Right renal pelvis (tissue), 4 donors: Measurements from ENCODE around the gene SAYSD1. TPM values are rescaled to one million over a fixed set of nuclear protein-coding genes. Genes with fewer than 3 reads are reported as not detected.

ENCODE experiments used
- DNase-seq, 4 donors: peaks; one replicate each; pipeline ENCODE4 v3.0.0-alpha.2; 2013; ENCODE audit warnings: low read depth in 4 of 4, low spot score in 3 of 4, missing footprints in 1 of 4
- polyA plus RNA-seq, 4 donors: library from polyadenylated mRNA; unstranded; fragments of 120-200 nt; gene quantifications; one replicate each; pipeline ENCODE4 v1.2.1, GENCODE V29; 2013; ENCODE audit not compliant: insufficient read length in 4 of 4

SAYSD1 gene
- polyA plus RNA-seq, 4 donors = 20.4 to 25.3 (median 21.2) TPM

DNA sequence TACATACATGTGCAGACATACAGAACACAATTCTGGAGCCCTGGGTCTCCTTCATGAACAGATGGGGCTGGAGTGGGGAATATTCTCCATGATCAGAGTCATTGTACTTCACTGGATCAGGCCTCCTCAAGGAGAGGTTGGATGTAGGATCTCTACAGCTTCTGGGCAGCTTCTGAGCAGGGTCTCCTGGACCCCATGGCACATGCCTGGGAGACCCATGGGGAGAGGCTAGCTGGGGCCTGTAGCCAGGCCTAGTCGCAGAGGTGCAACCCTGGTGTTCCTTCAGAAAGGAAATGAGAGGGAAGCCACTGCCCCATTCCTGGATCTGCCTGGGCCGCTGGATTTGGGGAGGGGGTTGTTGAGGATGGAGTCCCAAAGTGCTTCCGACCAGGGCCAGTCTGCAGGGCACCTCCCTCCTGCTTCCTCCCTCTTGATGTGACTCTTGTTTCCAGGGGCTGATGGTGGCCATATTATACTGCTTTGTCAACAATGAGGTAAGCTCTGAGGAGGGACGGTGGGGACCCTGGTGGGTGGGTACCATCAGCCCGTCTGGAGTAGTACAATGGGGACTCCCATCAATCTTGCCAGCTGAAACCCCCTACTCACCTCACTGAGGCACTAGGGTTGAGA, 34.6 kb downstream of the SAYSD1 start:
- DNase-seq = no peak

DNA sequence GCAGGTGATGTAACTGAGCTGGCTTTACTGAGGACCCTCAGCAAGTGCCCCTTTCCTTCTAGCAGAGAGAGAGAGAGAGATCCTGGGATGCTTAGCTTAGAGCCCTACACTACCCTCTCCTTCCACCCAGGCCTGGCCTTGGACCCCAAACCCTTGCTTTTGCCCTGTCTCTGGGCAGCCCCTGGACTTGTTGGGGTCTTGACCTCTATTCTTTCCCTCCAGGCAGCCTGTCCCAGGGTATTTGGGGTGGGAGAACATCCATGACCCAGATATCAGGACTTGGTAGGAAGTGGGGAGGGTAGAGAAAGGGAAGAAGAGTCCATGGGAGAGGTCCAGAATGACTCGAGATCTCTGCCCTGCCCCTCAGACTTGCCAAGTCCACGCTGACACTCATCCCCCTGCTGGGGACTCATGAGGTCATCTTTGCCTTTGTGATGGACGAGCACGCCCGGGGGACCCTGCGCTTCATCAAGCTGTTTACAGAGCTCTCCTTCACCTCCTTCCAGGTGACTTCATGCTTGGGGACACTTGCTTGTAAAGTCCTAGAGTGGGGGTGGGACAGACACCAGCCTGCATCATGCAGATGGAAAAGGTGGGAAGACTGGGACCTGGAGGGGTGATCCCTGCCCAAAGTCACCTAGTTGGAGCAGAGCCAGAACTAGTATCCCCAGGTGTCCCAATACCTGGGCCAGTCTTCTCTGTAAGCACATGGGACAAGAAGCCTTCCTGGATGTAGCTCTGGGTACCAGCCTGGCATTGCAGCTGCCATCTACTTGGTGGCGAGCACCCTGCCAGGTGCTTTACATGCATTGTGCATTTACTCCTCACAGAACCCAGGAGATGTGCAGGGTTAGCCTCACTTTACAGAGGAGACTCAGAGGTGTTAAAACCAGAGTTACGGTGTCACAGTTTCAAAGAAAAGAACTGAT, 35.5 kb downstream of the SAYSD1 start:
- no peak for DNase-seq

DNA sequence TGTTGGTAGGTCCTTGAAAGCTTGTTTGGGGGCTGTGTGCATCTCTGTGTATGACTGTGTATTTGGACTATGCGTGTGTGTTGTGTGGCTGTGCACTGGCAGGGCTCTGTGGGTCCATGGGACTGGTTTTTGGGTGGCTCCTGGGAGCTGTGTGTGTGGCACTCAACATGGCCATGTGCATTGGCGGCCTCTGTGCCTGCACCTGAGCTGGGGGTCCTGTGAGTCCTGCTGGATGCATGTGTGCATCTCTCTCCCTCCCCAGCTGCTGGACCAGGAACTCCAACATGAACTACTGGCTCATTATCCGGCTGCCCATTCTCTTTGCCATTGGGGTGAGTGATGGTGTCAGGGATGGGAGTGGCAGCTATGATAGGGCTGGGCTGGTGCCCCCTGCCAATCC, 36.3 kb downstream of the SAYSD1 start:
- no peak for DNase-seq

DNA sequence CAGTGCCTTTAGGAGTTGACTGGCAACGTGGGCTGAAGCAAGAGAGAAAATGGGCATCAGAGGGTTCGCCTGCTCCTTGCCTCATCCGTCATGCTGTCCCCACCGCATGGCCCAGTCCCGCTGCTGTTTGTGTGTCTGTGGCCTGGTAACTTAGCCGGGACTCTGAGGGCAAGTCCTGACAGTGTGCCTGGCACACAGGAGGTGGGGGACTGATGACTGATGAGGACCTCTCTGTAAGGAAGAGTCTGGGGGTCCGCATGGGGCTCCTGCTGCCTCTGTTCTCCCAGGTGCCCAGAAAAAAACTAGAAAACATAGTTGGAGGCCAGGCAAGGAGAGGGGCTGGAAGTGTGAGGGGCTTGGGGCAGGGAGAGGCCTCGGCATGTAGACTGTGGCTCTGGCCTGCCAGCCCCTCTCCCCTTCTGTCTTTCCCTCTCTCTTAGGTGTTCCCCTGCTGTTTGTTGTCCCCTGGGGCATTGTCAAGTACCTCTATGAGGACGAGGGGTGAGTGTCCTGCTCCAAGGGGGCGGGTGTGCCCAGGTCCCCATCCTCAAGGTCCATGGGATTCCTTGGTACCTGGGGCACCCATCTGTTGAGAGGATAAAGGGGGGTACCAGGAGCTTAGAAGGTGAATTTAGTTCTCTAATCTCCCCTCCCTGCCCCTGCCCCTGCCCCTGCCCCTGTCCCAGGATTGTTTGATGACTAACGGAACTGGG, 36.9 kb downstream of the SAYSD1 start:
- no peak for DNase-seq

DNA sequence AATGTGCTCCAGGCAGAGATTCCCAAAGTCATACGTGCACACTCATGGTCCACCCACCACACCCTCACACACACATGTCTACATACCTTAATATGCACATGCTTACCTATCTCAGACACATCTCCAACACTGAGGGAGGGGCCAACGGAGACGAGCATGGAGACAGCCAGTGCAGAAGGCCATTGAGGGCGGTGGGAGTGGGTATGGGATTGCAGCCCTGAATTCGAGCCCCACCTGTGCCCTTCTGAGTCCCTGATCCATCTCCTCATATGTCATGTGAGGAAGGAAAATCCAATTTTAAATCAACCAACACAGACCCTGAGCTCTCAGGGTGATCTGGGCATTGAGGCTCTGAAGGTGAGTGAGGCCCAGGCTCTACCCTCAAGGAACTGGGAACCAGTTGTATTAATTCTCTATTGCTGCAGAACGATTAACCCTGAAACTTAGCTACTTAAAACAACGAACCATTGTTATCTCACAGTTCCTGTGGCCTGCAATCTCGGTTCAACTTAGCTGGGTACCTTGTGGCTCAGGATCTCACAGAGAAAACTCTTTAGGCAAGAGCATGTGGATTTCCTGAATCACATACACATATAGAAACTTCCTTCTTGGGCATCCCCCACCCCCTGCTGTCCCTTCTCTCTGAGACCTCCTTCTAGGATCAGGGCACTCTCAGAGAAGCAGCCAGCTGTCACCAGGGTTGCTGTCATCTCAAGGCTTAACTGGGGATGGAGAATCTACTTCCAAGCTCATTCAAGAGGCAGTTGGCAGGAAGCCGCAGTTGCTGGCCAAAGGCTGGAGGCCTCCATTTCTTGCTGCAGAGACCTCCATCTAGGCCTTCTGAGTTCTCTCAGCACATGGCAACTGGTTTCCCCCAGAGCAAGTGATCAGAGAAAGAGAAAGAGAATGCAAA, 38.1 kb downstream of the SAYSD1 start:
- DNase-seq = no peak

DNA sequence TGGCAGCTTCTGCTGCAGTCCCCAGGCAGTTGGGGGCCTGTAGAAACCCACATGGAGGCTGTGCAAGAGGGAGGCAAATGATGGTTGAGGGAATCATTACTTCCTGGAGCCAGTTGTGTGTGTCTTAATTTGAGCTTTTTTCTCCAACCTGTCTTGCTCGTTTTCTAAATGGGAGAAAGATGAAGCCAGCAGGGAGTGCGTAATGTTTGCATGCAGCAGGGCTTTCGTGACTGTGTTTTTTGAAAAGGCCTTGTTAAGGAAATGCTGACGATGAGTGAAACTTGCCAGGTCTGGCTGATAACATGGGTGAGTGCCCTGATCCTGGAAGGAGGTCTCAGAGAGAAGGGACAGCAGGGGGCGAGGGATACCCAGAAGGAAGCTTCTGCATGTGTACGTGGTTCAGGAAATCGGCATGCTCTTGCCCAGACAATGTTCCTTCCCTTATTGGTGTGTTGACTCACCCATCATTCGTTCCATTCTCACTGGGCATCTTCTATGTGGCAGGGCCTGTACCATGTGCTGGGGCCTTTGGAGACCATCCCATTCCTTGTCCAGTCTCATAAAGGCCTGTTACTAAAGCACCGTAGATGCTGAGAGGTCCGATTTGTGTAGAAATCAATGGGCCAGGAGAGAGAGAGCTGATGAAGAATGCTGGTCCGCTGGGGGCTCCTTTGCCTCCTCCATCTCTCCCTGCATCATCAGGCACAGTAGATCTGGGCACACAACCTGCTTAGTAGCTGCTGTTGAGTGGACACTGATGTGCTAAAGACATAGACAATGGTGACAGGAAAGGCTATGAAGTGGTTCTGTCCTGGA, 39.0 kb downstream of the SAYSD1 start:
- DNase-seq = no peak

DNA sequence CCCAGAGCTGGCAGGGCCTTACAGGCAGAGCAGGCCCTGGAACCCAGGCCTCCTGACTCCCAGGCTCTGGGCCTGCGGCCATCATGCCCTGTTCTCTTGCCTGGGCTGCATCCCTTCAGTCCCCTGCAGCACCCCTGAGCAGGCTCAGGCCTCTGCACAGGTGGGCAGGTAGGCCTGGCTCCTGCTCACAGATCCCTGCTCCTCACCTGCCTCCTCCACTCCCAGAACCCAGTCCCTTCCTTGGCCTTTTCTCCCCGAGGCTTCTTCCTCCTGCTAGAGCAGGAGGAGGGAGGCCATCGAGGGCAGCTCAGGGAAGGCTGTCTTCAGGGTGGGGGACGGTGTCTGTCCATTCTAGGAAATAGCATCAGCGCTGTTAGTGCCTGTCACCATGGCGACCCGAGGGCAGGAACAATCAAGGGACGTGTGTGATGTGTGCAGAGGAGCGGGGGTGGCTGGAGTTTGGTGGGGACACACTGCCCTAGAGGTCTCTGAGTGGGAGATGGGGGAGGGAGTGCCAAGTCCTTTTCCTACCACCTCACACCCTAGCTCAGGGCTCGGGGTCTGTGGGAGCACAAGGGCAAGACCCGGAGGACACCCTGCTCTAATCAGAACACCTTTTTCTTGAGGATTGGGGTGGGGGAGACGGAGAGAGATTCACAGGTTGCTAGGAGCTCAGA, 39.8 kb downstream of the SAYSD1 start:
- no peak for DNase-seq

DNA sequence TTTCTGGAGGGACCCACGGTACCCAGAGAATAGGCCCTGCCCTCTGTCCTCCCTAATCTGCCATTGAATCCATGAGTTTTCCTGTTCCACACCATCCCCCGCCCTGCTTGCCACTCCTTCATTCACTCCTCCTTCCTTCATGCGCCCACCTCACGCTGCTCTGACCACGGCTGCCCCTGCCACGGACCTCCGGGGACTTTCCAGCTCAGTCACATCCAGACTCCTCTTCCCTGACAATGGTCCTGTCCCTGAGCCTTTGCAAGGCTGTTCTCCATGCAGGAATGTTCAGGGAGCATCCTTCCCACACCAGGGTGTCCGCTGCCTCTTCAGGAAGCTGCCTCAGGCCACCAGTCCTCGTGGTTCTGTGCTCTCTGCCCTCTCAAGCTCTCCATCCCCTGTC, 40.5 kb downstream of the SAYSD1 start:
- DNase-seq = no peak

DNA sequence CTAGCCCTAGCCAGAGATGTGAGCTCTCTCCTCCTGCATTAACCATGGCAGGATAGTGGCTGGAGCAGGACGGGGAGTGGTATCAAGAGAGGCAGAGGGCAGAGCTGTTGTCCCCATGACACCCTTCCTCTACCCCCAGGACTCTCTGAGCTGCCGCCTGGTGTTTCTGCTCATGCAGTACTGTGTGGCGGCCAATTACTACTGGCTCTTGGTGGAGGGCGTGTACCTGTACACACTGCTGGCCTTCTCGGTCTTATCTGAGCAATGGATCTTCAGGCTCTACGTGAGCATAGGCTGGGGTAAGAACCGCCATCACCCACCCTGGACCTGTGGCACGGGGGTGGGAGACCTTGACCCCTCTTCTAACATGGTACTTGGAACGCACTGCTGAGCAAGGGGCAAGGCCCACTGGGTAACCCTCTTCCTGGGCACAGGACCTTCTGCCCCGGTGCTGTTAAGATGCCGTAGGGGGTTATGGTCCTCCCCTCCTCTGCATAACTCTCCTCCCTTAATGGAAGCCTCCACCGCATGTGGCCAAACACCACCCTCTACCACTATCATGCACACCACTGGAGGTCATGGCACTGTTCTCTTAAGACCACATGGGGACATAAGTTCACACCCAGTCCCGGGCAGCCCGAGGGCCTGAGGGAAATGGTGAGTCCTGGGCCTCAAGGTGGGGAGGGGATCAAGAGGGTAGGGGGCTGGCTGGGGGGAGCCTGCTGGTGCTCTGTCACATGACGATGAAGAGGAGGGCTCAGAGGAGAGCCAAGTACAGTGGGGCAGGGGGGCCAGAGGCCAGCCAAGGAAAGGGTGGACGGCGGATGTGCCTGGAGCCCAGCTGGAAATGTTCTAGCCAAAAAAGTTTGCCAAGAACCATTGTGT, 41.3 kb downstream of the SAYSD1 start:
- no peak for DNase-seq

DNA sequence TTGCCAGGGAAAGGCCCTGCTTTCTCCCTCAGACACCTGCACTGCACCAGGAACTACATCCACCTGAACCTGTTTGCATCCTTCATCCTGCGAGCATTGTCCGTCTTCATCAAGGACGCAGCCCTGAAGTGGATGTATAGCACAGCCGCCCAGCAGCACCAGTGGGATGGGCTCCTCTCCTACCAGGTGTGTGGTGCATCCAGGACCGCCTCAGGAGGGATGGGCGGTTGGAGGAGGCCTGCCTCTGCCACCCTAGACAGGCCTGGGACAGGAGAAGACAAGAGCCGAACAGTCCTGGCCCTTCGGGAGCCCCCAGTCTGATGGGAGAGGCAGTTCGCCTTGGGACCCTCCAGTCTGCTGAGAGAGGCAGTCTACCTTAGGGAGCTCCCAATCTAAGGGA, 42.2 kb downstream of the SAYSD1 start:
- no peak for DNase-seq

DNA sequence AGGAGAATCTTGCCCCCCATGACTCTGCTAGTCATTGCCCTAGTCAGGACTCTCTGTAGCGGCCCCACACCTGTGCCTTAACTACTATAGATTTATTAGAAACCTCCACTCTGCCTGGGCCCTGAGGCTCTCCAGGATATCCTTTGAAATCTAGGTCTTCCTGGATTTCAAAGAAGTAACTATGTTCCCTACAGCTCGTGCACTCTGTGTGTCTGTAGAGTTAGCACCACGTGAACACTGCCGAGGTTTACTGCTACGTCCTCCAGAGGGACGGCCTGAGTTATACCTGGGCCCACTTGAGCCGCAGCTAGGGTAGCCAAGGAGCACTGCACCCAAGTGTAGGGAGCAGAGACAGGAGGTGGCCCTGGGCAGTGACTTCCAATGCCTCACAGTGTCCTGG, 46.6 kb downstream of the SAYSD1 start:
- DNase-seq = no peak

DNA sequence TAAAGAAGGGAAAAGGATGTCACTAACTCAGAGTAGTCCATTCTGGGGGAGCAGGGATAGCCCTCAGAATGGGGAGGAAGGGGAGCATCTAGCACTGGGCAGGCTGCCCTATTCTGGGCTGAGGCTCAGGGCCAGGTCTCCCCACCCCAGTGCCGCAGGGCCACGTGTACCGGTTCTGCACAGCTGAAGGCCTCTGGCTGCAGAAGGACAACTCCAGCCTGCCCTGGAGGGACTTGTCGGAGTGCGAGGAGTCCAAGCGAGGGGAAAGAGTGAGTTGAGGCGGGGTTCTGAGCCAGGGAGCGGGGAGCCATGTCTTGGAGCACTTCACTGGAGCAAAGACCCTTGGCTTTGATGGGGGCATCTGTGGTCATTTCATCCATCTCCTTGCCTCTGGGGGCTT, 49.4 kb downstream of the SAYSD1 start:
- no peak for DNase-seq

DNA sequence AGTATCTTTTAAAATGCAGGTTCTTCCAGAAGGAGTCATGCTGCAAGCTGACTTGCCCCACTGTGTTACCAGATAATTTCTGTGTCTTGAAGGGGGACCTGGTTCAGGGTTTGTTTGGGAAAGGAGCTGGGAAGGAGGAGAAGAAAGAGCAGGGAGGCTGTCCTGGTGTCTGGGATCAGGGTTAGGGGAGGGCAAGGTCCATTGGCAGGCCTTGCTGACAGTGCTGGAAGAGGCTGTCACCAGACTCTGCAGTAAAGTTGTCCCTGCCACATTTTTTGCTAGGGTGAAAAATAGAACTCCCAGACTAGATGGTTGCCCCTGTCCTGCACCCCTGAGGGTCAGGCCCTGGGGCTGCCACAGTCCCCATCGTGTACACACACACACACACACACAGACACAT, 51.5 kb downstream of the SAYSD1 start:
- DNase-seq = no peak

DNA sequence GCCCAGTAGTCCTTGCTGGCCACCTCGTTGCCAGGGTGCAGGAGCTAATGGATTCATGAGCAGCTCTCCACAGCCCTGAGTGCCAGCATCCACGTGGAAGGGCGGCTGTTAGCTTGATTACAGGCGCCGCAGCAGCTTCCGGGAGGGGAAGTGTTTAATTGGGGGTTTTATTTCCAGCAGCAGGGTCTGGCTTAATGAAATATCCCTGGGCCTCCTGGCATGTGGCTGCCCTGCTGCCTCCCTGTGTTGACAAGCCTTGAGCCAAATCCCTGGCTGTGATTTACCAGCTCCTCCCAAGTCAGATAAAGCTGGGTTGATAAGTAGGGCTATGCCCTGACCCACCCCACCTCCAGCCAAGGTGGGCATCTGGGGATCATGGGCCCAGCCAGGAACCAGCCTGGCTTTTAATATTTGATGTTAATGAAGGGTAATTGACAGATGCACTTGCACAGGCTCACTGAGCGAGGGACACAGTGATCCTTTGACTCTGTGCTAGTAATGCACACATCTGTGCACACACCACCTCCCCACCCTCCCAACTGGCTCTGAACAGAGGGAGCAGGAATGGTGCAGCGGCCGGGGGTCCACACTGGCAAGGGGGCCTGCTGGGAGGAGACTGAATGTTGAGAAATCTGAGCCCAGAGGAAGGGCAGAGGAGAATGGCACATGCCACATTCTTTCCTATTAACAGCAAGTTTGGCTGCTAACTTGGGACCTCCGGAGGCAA, 52.8 kb downstream of the SAYSD1 start:
- no peak for DNase-seq

DNA sequence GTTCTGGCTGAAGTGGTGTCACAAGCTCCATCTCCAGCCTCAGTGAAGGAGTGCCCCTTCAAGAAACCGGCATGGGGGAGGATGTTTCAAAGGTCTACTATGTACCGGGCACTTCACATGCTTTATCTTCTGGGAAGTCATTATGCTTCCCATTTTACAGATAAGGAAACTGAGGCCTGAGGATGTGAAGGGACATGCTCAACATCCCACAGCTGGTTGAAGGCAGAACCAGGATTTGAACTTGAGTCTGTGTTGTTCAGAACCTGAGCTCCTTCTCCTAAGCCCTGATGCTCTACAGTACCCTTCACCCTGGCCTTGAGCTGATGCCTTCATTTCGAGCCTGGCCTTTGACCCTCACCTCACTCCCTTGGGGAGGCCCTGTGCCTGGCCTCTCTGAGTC, 53.4 kb downstream of the SAYSD1 start:
- no peak for DNase-seq

DNA sequence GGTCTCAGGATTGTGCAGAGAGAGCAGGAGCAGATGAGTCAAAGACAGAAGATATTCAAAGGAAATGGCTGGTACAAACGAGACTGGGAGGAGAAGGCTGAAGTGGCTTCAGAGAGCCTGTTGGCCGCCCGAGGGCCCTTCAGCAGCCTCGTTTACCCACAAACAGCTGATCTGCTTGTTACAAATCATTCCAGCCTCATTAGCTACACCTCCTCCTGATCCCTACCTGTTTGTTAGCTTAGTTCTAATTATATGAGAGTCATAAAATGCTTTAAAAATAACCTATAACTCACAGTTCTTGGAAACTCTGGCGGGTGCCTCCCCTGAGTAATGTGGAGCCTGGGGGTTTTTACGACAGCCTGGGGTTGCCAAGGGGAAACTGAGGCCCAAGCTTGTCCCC, 53.8 kb downstream of the SAYSD1 start:
- DNase-seq = no peak

DNA sequence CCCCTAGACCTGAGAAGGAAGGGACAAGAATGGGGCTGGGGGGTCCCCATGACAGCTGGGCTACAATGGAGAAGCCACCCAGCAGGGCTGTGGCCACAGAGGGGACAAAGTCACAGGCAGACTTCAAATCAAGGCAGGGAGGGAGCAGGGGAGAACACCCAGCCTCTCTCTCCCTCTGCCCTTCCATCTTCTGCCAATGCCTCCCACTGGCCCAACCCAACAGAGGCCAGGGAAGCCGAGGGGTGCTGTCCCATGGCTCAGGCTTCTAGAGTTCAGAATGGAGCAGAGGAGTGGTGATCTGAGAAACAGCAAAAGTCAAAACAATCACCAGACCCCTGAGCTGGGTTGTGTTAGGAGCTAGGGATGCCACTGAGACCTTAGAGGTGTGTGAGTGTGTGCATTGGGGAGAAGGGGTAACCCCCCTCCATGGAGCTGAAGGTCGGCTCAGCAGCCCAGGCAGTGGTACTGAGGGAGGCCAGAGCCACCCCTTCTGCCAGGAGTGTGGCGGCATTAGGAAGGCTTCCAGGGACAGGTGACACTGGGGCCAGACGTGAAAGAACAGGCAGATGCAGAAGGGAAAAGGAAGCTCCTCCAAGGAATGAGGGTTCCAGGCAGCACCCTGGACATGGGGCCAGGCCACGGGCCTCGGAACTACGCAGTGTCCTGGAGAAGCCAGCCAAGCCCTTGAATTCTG, 54.4 kb downstream of the SAYSD1 start:
- no peak for DNase-seq
